Fibroblast of the conjunctiva (primary cell): ENCODE results near the gene CLPTM1L.

Experiments
- DNase-seq: peaks from one replicate; pipeline ENCODE4 v3.0.0-alpha.2; 2010; ENCODE audit warnings: low read depth

CLPTM1L gene

DNA sequence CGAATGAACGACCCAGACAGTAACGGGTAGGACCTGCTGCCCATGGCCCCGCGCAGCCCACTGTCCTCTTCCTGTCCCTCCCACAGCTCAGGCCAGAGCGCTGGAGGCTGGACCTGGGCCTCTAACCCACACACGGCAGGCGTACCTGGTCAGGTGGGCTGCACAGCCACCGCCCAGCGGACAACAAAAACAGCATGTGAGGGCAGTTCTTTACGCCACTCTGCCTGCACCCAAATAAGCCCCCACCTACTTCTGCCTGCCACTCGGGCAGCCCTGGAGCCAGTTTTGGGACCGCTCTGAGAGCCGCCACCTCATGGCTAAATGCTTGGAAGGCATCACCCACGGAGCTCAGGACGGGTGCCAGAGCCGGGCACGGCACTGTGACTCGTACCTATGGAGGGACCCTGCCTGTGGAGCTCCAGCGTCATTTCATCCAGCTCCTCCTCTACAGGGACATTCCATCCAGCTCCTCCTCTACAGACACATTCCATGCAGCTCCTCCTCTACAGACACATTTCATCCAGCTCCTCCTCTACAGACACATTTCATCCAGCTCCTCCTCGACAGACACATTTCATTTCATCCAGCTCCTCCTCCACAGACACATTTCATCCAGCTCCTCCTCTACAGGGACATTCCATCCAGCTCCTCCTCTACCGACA is 18.9 kb downstream of the CLPTM1L start:
- DNase-seq: no peak

GRCh38 chr5:1325191-1325741 is 19.6 kb downstream of the CLPTM1L start:
- DNase-seq: no peak

- DNase-seq: no peak
These were observed 20.1 kb downstream of the CLPTM1L start for GRCh38 chr5:1324719-1325190.

DNA sequence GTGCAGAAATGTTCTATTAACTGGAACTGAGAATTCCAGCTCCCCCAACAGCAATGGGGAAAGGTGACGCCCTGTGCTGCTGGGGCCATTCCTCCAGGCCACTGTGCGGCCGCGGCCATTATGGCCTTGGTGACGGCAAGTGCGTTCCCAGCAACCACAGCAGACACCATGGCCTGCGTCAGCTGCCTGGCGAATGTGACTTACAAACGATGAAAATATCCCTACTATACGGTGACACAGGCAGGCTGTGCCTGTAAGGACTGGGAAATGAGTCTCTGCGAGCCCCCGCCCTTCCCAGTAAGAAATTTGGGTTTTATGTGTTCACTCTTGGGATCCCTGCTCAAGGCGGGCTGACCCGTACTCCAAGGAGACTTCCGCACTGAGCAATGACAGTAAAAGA is 20.6 kb downstream of the CLPTM1L start:
- no peak for DNase-seq

DNA sequence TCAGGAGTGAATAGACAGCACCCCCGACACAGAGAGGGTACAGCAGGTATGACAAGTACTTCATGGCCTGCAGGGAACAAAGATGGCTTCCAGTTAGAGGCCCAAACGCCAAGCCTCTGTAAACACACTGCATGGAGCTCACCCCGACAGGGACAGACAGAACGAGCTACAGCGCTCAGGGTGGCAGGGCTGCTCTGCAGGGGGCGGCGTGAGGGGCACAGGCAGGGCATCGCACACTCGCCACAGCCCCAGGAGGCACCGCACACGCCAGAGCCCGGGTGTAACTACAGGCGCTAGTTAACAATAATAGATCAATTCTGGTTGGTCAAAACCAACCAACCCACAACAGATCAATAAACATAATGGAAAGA is 21.1 kb downstream of the CLPTM1L start:
- DNase-seq: no peak

- DNase-seq: no peak
These were observed 21.7 kb downstream of the CLPTM1L start for GRCh38 chr5:1322955-1323802.

DNA sequence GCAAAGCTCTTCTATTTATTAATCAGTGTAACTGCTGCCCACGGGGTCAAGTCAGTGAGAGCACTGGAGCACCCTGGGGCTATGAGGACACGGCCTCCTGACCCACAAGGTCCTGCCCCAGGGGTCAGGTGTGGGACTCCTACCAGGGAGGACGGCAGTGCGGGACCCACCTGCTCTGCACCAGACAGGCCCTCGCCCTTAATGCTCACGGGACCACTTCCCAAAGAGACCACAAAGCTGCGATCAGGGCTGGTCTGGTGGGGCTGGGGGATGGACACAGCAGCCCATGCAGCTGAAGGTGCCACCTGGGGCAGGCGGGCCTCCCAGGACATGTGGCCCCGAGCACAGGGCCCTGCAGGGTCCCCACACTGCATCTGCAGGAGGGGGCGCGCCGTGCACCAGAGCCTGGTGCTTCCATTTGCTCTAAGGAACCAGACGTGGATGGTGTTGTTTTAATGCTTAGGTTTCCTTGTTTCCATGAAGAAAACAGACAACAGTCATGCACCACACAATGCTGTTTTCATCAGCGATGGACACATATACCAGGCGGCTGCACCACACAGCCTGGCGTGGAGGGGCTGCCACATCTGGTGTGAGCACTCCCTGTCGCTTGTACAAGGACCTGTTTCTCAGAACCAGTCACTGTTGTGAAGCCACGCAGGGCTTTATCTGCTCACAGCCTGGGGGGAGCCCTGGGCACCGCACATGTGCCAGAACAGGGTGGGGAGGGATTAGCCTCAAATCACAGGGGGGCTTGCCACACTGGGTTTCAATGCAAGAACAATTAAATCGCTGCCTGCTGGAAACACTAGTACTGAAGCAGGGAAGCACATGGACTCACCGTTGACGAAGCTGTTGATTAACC is 22.6 kb downstream of the CLPTM1L start:
- no peak for DNase-seq

DNA sequence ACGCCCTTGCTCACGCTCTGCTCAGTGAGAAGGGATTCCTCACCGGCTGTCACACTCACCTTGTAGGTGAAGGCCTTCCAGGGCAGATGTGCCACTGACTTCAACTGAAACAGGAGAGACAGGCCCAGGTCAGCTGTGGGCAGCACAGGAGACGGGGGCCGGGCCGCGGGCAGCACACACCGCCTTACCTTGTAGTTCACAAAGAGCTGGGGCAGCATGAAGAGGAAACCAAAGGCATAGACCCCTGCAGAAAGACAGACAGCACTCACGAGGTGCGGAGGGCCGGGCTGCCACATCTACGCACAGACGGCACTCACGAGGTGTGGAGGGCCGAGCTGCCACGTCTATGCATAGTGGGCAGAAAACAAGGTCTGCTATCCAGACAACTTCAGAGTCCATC is 23.3 kb downstream of the CLPTM1L start:
- DNase-seq: no peak

GRCh38 chr5:1320436-1321344 is 24.2 kb downstream of the CLPTM1L start:
- no peak for DNase-seq

GRCh38 chr5:1319436-1320256 is 25.3 kb downstream of the CLPTM1L start:
- DNase-seq: no peak

GRCh38 chr5:1318659-1319251 is 26.1 kb downstream of the CLPTM1L start:
- DNase-seq: no peak

DNA sequence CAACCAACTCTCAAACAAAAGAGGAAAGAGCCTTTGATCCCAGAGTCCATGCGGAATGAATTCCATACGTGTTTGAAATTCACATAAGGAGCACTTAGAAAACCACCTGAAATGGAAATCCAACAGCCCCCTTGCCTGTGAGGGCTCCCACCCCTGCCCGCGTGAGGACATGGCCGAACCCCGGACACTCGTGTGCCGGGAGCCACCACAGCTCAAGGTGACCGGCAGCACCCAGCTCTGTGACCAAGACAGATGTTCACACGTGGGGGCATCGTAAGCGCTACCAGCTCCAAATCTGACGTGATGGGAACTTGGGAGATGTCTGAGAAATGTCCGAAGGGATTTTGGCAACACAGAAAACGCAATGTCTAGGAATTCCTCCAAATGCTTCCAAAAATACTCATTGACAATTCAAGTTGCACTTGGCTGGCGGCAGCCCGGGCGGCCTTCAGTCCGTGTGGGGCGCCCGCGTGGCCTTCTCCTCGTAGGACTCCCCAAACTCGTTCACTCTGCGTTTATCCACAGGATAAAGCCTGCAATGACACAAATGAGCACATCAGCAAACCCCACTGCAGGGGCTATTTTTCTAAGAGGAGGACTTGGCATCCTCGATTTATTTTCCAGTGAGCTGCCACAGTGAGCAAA is 26.9 kb downstream of the CLPTM1L start:
- no peak for DNase-seq

DNA sequence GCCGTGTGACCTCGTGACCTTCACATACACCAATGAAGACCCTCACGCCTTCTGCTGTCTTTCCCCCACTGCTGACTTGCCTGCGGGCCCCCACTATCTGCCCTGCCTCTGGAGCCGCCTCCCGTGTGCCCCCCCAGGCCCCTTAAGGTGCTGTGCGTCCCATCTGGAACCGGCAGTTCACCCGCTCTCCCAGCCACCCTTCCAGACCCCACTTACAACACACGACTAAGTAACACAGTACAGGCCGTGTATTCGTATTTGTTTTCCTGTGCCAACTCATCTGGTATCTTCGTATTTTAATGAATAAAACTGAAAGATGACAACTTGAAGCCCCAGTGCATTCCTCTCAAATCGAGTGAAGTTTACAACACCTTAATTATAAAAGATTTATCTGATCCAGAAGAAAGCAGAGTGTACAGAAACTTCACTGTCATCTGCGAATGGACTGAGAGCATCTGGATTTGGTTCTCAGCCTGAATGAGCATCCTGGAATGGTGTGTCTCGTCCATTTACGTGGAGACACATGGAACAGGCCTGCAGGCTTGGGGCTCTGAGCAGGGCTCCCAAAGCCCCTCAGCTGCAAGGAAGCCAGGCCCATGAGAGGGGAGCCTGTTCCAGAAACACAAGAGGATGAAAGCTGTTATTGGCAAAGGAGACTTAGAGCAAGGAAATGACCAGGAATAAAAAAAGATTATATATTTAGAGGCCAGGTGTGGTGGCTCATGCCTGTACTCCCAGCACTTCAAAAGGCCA is 28.1 kb downstream of the CLPTM1L start:
- DNase-seq: no peak

DNA sequence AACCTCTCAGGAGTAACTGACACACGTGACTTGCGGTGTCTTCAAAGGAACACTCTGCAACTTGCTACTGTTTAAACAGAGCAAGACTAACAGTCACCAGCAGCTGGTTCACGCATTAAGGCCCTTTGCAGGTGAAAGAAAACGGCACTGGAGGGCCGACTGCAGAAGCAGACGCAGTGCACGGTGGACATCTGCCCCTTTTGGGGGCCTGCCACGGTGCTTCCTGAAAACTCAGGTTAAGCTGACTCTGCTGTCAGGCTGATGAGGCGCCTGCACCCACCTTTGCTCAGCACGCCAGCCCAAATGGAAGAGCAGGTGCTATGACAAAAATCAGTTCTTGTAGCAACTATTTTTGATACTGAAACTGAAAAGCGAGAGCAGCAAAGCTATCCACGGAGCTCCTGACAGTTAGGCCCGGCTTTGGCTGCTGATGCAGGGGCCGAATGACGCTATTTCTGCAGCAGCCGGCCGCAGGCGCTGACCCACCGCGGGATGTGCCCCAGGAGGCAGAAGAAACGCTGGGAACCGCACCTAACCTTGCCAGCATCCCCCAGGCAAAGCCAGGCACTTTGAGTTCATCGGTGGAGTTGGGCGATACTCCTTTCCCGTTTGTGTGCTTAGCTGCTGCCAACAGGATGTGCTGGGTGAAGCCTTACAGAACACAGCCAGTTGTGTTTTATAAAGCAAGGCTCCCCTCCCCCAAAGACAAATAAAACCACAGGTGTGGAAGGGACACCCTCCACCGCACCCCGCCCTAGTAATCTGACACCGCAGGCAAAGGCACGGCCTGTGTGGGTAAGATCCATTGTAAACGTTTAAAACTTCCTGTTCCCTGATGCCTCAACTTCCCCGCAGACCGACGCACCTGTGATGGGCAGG is 29.0 kb downstream of the CLPTM1L start:
- no peak for DNase-seq

DNA sequence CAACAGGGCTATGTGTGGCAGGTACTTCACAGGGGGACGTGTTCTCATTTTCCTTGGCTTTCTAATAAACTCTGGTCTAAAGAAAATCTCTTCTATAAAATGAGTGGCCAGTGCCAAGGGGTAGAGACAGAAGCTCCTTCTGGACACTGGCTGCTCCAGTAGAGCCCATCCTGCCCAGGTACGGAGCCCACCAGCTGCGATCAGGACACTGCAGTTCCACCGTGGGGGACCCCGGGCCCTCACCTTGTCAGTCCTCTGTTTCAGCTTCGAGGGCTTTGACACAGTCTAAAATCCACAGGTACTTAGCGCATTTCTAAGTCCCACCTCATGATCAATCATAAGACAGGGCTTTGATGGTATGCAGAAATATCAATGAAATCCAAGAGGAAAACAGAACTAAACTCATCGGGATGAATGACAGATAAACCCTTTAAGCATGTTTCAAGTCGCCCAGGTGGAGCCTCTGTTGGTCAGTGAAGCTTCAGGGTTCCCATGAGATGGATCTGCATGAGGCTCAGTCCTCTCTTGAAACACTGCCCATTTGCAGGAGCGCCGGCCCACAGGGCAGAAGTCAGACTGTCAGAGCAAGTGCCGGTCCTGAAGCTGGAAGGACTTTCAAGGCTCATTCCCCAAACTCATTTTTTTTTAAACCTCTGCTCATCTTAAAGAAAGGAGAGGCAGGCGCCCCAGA is 29.7 kb downstream of the CLPTM1L start:
- DNase-seq: no peak

DNA sequence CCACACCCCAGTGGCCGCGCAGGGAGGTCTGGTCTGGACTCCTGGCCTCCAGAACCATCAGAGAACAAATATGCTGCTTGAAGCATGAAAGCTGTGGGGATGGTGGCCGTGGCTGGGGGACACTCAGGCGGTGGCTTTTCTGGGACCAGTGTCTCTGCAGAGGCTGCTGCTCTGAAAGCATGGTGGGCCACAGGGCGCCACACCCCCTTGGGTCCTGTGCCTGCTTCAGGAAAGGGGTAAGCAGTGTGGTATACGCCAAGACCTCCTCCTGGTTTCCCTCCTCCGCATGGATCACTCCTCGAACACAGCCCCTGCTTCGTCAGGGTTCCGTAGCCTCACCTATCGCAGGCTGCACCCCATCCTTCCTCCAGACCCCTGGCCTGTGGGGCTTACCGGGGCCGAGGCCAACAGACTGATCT is 30.3 kb downstream of the CLPTM1L start:
- DNase-seq: no peak
